ENCODE results near the gene AMIGO2. TPM values are rescaled to one million over a fixed set of nuclear protein-coding genes. Genes with fewer than 3 reads are reported as not detected.

Gene AMIGO2
- total and polyA plus RNA-seq, 2 experiments from 2014 or later = 1.8 to 3.8 TPM

DNA sequence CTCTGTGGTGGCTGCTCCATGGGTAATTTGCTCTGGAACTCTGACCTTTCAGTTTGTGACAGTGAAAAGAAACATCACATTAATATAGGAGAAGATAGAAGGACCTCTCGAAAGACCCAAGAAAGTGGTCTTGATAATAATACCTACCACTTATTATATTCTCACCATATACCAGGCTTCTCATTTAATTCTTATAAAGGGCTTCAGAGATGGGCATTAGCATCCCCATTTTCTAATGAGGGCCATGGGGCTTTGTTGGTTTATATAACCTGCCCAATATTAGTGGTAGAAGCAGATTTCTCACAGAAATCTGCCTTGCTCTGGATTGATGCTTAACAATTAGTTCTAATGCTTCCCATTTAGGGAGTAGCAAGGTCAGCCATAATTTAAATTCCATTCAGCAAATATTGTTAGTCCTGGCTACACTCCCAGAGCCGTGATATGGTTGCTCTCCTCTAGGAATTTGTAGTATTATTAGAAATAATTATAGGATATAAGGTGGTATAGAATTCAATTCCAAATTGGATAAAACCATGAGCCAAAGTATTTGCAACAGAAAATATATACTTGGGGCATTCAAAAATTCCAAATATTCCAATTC lies 7.4 kb upstream of the AMIGO2 start:
- Mint-ChIP-seq H3K4me3 (no peak overlapping the region), H3K9me3 (no peaks in the 10 kb centered on the region), H3K36me3 (ENCODE audit: low read depth) (no peaks in the 10 kb centered on the region), H3K27me3 (ENCODE audit: insufficient read depth, low read depth, poor library complexity) (no peaks in the 10 kb centered on the region), H3K27ac (peak overlapping the region; percentile 12; the same call in 1 of the 2 replicates), H3K4me1 (peaks cover 36% of the 10 kb centered on the region)
- H2AFZ ChIP-seq = no peak overlapping the region
- H3K27me3 ChIP-seq (ENCODE audit: insufficient read depth) = no peaks in the 10 kb centered on the region
- no peak overlapping the region for H3K27ac ChIP-seq (ENCODE audit: low read depth)
- no peaks in the 10 kb centered on the region for H3K9me2 ChIP-seq (ENCODE audit: insufficient read depth)
- no peak overlapping the region for H3K4me2 ChIP-seq
- no peaks in the 10 kb centered on the region for H3F3A ChIP-seq (replicated peaks; ENCODE audit: low read depth)
- ATAC-seq (no peak), DNase-seq (ENCODE audit: low spot score) (no peak)
- no peaks in the 10 kb centered on the region for H3K79me2 ChIP-seq (replicated peaks; ENCODE audit: insufficient read depth)
- H3K4me1 ChIP-seq (ENCODE audit: insufficient read depth) = peaks cover 37% of the 10 kb centered on the region
- H3K36me3 ChIP-seq (ENCODE audit: insufficient read depth) = no peaks in the 10 kb centered on the region
- TF ChIP-seq, protein P1, sequence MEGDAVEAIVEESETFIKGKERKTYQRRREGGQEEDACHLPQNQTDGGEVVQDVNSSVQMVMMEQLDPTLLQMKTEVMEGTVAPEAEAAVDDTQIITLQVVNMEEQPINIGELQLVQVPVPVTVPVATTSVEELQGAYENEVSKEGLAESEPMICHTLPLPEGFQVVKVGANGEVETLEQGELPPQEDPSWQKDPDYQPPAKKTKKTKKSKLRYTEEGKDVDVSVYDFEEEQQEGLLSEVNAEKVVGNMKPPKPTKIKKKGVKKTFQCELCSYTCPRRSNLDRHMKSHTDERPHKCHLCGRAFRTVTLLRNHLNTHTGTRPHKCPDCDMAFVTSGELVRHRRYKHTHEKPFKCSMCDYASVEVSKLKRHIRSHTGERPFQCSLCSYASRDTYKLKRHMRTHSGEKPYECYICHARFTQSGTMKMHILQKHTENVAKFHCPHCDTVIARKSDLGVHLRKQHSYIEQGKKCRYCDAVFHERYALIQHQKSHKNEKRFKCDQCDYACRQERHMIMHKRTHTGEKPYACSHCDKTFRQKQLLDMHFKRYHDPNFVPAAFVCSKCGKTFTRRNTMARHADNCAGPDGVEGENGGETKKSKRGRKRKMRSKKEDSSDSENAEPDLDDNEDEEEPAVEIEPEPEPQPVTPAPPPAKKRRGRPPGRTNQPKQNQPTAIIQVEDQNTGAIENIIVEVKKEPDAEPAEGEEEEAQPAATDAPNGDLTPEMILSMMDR (conservative IDR thresholded peaks at IDR 0.05; ENCODE audit: low read depth in 2 of 2) = no peak
- no peak for TF ChIP-seq JUNB (IDR thresholded peaks at IDR 0.05; ENCODE audit: unreplicated experiment)
- TF ChIP-seq, protein P2, sequence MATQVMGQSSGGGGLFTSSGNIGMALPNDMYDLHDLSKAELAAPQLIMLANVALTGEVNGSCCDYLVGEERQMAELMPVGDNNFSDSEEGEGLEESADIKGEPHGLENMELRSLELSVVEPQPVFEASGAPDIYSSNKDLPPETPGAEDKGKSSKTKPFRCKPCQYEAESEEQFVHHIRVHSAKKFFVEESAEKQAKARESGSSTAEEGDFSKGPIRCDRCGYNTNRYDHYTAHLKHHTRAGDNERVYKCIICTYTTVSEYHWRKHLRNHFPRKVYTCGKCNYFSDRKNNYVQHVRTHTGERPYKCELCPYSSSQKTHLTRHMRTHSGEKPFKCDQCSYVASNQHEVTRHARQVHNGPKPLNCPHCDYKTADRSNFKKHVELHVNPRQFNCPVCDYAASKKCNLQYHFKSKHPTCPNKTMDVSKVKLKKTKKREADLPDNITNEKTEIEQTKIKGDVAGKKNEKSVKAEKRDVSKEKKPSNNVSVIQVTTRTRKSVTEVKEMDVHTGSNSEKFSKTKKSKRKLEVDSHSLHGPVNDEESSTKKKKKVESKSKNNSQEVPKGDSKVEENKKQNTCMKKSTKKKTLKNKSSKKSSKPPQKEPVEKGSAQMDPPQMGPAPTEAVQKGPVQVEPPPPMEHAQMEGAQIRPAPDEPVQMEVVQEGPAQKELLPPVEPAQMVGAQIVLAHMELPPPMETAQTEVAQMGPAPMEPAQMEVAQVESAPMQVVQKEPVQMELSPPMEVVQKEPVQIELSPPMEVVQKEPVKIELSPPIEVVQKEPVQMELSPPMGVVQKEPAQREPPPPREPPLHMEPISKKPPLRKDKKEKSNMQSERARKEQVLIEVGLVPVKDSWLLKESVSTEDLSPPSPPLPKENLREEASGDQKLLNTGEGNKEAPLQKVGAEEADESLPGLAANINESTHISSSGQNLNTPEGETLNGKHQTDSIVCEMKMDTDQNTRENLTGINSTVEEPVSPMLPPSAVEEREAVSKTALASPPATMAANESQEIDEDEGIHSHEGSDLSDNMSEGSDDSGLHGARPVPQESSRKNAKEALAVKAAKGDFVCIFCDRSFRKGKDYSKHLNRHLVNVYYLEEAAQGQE (IDR thresholded peaks at IDR 0.05; ENCODE audit: unreplicated experiment) = no peak
- no peak for TF ChIP-seq STAT1 (IDR thresholded peaks at IDR 0.05; ENCODE audit: unreplicated experiment)
- no peak for TF ChIP-seq EZH2phosphoT487 (IDR thresholded peaks at IDR 0.05; ENCODE audit: unreplicated experiment)
- TF ChIP-seq EZH2 (IDR thresholded peaks at IDR 0.05; ENCODE audit: low read depth, unreplicated experiment) = no peak
- TF ChIP-seq, protein P3, sequence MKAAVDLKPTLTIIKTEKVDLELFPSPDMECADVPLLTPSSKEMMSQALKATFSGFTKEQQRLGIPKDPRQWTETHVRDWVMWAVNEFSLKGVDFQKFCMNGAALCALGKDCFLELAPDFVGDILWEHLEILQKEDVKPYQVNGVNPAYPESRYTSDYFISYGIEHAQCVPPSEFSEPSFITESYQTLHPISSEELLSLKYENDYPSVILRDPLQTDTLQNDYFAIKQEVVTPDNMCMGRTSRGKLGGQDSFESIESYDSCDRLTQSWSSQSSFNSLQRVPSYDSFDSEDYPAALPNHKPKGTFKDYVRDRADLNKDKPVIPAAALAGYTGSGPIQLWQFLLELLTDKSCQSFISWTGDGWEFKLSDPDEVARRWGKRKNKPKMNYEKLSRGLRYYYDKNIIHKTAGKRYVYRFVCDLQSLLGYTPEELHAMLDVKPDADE (IDR thresholded peaks at IDR 0.05) = no peak
- no peak for TF ChIP-seq ZNF331 (CRISPR knock-in tag; IDR thresholded peaks at IDR 0.05; ENCODE audit: low read depth)
- TF ChIP-seq NANOG (IDR thresholded peaks at IDR 0.05; ENCODE audit: borderline replicate concordance) = no peak
- no peak for TF ChIP-seq CREB1 (CRISPR knock-in tag; IDR thresholded peaks at IDR 0.05; ENCODE audit: low read depth)
- no peak for TF ChIP-seq POLR2AphosphoS5 (IDR thresholded peaks at IDR 0.05; ENCODE audit: low read depth)
- no peak for TF ChIP-seq ZNF114 (CRISPR knock-in tag; IDR thresholded peaks at IDR 0.05)
- TF ChIP-seq, protein P4, sequence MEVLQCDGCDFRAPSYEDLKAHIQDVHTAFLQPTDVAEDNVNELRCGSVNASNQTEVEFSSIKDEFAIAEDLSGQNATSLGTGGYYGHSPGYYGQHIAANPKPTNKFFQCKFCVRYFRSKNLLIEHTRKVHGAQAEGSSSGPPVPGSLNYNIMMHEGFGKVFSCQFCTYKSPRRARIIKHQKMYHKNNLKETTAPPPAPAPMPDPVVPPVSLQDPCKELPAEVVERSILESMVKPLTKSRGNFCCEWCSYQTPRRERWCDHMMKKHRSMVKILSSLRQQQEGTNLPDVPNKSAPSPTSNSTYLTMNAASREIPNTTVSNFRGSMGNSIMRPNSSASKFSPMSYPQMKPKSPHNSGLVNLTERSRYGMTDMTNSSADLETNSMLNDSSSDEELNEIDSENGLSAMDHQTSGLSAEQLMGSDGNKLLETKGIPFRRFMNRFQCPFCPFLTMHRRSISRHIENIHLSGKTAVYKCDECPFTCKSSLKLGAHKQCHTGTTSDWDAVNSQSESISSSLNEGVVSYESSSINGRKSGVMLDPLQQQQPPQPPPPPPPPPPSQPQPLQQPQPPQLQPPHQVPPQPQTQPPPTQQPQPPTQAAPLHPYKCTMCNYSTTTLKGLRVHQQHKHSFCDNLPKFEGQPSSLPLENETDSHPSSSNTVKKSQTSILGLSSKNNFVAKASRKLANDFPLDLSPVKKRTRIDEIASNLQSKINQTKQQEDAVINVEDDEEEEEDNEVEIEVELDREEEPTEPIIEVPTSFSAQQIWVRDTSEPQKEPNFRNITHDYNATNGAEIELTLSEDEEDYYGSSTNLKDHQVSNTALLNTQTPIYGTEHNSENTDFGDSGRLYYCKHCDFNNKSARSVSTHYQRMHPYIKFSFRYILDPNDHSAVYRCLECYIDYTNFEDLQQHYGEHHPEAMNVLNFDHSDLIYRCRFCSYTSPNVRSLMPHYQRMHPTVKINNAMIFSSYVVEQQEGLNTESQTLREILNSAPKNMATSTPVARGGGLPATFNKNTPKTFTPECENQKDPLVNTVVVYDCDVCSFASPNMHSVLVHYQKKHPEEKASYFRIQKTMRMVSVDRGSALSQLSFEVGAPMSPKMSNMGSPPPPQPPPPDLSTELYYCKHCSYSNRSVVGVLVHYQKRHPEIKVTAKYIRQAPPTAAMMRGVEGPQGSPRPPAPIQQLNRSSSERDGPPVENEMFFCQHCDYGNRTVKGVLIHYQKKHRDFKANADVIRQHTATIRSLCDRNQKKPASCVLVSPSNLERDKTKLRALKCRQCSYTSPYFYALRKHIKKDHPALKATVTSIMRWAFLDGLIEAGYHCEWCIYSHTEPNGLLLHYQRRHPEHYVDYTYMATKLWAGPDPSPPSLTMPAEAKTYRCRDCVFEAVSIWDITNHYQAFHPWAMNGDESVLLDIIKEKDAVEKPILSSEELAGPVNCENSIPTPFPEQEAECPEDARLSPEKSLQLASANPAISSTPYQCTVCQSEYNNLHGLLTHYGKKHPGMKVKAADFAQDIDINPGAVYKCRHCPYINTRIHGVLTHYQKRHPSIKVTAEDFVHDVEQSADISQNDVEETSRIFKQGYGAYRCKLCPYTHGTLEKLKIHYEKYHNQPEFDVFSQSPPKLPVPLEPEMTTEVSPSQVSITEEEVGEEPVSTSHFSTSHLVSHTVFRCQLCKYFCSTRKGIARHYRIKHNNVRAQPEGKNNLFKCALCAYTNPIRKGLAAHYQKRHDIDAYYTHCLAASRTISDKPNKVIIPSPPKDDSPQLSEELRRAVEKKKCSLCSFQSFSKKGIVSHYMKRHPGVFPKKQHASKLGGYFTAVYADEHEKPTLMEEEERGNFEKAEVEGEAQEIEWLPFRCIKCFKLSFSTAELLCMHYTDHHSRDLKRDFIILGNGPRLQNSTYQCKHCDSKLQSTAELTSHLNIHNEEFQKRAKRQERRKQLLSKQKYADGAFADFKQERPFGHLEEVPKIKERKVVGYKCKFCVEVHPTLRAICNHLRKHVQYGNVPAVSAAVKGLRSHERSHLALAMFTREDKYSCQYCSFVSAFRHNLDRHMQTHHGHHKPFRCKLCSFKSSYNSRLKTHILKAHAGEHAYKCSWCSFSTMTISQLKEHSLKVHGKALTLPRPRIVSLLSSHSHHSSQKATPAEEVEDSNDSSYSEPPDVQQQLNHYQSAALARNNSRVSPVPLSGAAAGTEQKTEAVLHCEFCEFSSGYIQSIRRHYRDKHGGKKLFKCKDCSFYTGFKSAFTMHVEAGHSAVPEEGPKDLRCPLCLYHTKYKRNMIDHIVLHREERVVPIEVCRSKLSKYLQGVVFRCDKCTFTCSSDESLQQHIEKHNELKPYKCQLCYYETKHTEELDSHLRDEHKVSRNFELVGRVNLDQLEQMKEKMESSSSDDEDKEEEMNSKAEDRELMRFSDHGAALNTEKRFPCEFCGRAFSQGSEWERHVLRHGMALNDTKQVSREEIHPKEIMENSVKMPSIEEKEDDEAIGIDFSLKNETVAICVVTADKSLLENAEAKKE (CRISPR knock-in tag; IDR thresholded peaks at IDR 0.05) = no peak
- H4K20me1 ChIP-seq (replicated peaks; ENCODE audit: insufficient read depth) = no peaks in the 10 kb centered on the region
- no peak overlapping the region for H3K4me3 ChIP-seq
